Osteoblast (primary cell): Measurements from ENCODE around the gene NCK2. TPM values are rescaled to one million over a fixed set of nuclear protein-coding genes. Genes with fewer than 3 reads are reported as not detected.

Experiments
- DNase-seq: peaks from one replicate; pipeline ENCODE4 v3.0.0; 2011; ENCODE audit warnings: low spot score, mixed read lengths; ENCODE audit not compliant: insufficient read length; ENCODE audit errors: missing footprints
- H2AFZ ChIP-seq: 2 replicates; pipeline ENCODE4 v1.6.0; 2011; ENCODE audit warnings: mild to moderate bottlenecking, low read length
- H3K27ac ChIP-seq: 2 replicates; pipeline ENCODE4 v1.5.1; 2011; ENCODE audit warnings: mild to moderate bottlenecking, low read depth, low read length, moderate library complexity
- H3K27me3 ChIP-seq: 2 replicates; pipeline ENCODE4 v1.6.0; 2012; ENCODE audit warnings: mild to moderate bottlenecking, control low read depth, inconsistent platforms, low read length, moderate library complexity; ENCODE audit not compliant: insufficient read depth
- H3K36me3 ChIP-seq: 2 replicates; pipeline ENCODE4 v1.5.1; 2011; ENCODE audit warnings: mild to moderate bottlenecking, low read length, control low read depth, moderate library complexity; ENCODE audit not compliant: insufficient read depth
- H3K4me1 ChIP-seq: 2 replicates; pipeline ENCODE4 v1.5.1; 2011; ENCODE audit warnings: mild to moderate bottlenecking, low read length, control low read depth, moderate library complexity; ENCODE audit not compliant: insufficient read depth
- H3K4me2 ChIP-seq: 2 replicates; pipeline ENCODE4 v1.6.0; 2011; ENCODE audit warnings: mild to moderate bottlenecking, low read length; ENCODE audit not compliant: insufficient read depth
- H3K4me3 ChIP-seq: fragments of 200-600 bp; sonication (generic); 3 replicates; pipeline ENCODE4 v1.5.1; 2012; ENCODE audit warnings: mild to moderate bottlenecking, low read length, inconsistent platforms; ENCODE audit not compliant: insufficient read depth
- H3K79me2 ChIP-seq: 2 replicates; pipeline ENCODE4 v1.6.0; 2012; ENCODE audit warnings: mild to moderate bottlenecking, low read length, control low read depth, inconsistent platforms; ENCODE audit not compliant: insufficient read depth
- H3K9me3 ChIP-seq: 2 replicates; pipeline ENCODE4 v1.5.1; 2011; ENCODE audit warnings: low read depth, low read length, control low read depth
- H4K20me1 ChIP-seq: 2 replicates; pipeline ENCODE4 v1.6.0; 2012; ENCODE audit warnings: mild to moderate bottlenecking, low read length, control low read depth; ENCODE audit not compliant: insufficient read depth
- total RNA-seq: library from RNA; depleted of rRNA; stranded (reverse); fragments of >200 nt; gene quantifications from 2 replicates; pipeline ENCODE4 v1.2.3, GENCODE V29; 2012
- TF ChIP-seq, protein P1 (sequence below): IDR thresholded peaks from 2 replicates; pipeline ENCODE4 v1.5.1; 2011; ENCODE audit warnings: mild to moderate bottlenecking, low read depth, low read length, moderate library complexity; ENCODE audit errors: extremely low read depth

The NCK2 gene
- total RNA-seq, 1 donor = 28.6 TPM

DNA sequence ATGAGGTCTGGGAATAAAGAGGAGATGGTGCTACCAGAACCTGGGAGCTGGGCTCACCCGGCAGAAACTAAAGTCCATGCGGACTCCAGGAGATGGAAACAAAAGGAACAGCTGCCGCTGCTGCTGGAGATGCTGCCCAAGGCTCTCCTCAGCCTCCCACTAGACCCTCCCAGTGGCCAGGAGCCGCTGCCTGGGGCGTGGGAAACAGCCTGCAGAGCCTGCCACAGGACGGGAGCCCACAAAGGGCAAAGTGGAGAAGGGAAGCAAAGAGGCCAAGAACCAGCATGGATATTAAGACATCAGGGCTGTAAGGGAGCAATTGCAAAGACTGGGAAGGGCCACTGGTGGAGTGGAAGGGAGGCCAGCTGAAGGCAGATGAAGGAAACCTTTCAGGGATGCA is 179.6 kb downstream of the NCK2 start:
- Histone ChIP-seq H2AFZ (no peak overlapping the region), H3K4me1 (no peaks in the 10 kb centered on the region), H3K4me2 (no peak overlapping the region), H3K4me3 (no peak overlapping the region), H3K36me3 (no peaks in the 10 kb centered on the region), H3K79me2 (no peaks in the 10 kb centered on the region), H3K27me3 (peaks cover 4% of the 10 kb centered on the region), H3K27ac (no peak overlapping the region), H3K9me3 (no peaks in the 10 kb centered on the region), H4K20me1 (no peaks in the 10 kb centered on the region)
- TF ChIP-seq, protein P1, sequence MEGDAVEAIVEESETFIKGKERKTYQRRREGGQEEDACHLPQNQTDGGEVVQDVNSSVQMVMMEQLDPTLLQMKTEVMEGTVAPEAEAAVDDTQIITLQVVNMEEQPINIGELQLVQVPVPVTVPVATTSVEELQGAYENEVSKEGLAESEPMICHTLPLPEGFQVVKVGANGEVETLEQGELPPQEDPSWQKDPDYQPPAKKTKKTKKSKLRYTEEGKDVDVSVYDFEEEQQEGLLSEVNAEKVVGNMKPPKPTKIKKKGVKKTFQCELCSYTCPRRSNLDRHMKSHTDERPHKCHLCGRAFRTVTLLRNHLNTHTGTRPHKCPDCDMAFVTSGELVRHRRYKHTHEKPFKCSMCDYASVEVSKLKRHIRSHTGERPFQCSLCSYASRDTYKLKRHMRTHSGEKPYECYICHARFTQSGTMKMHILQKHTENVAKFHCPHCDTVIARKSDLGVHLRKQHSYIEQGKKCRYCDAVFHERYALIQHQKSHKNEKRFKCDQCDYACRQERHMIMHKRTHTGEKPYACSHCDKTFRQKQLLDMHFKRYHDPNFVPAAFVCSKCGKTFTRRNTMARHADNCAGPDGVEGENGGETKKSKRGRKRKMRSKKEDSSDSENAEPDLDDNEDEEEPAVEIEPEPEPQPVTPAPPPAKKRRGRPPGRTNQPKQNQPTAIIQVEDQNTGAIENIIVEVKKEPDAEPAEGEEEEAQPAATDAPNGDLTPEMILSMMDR = no peak
- no peak for DNase-seq

DNA sequence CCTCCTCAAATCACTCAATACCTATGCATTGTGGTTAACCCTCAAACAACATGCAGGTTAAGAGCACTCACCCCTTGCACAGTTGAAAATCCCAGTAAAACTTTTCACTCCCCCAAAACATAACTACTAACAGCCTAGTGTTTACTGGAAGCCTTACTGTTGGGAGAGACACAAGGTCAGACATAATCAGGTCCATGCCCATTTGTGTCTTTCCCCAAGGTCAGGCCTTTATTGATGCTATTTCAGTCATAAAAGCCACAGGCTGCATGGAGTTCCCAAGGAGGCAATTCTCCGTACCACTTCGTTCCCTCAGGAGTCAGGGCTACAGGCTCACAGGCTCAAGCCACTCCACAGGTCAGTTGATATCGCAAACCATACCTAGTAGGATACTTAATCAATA is 180.2 kb downstream of the NCK2 start:
- Histone ChIP-seq H3K4me3 (no peak overlapping the region), H3K79me2 (no peaks in the 10 kb centered on the region), H4K20me1 (no peaks in the 10 kb centered on the region), H3K4me2 (no peak overlapping the region), H3K27me3 (peaks cover under 1% of the 10 kb centered on the region), H2AFZ (no peak overlapping the region), H3K4me1 (no peaks in the 10 kb centered on the region), H3K9me3 (no peaks in the 10 kb centered on the region), H3K27ac (no peak overlapping the region), H3K36me3 (no peaks in the 10 kb centered on the region)
- TF ChIP-seq, protein P1 = no peak
- DNase-seq = no peak

DNA sequence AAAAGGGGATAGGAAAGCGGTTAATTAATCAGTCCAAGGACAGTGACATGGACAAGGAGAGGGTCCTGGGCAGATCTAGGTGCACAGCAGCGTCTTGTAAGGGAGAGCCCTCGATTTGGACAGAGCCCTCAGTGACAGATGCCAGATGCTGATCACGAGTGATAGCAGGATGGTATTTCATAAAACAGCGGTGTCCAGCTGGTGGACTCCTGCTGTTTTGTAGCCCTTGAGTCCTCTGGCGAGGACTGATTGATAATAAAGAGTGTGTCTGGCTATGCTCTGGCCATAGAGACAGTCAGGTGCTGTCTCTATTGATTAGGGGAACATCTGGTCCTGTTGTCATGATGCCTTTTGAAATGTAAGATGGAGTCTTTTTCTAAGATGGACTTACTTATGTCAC is 180.7 kb downstream of the NCK2 start:
- Histone ChIP-seq H3K4me2 (no peak overlapping the region), H3K27ac (no peak overlapping the region), H3K9me3 (no peaks in the 10 kb centered on the region), H4K20me1 (no peaks in the 10 kb centered on the region), H3K27me3 (no peaks in the 10 kb centered on the region), H3K79me2 (no peaks in the 10 kb centered on the region), H3K36me3 (no peaks in the 10 kb centered on the region), H3K4me1 (no peaks in the 10 kb centered on the region), H2AFZ (no peak overlapping the region), H3K4me3 (no peak overlapping the region)
- DNase-seq = no peak
- TF ChIP-seq, protein P1 = no peak

DNA sequence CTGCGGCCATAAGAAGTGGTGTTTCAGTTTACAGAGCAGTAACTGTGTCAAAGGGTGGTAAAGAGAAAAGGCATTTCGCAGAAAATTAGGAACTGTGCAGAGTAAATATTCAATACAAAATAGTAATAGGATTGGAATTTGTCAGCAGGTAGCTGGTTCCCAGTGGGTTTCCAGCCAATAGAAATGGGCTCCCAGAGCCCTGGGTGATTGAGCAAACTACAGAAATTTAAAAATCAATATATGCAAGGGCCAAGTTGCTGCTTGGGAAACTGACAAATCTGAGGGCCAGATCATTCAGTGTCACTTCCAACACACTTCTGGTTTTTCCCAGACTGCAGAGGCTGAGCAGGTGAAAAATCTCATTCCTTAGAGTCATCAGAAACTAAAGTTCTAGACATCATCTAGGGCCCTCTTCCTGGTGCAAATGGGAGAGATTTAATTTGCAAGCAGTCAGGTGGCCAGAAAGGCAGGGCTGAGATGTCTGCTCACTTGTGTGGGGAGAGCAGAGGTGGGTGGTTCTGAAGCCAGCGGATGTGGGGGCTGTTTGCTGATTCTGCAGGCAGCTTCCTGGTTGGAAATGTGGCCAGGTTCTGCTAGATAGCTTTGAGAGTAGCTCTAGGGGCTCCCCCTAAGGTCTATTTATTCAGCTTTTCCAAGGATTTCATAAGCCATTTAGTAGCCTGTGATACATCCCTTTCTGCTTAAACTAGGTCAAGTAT is 182.4 kb downstream of the NCK2 start:
- H4K20me1 ChIP-seq = no peaks in the 10 kb centered on the region
- H3K4me3 ChIP-seq = no peak overlapping the region
- no peak overlapping the region for H3K4me2 ChIP-seq
- TF ChIP-seq, protein P1 = no peak
- no peak overlapping the region for H2AFZ ChIP-seq
- DNase-seq = no peak
- H3K27ac ChIP-seq = no peak overlapping the region
- H3K36me3 ChIP-seq = no peaks in the 10 kb centered on the region
- no peaks in the 10 kb centered on the region for H3K4me1 ChIP-seq
- no peaks in the 10 kb centered on the region for H3K27me3 ChIP-seq
- no peaks in the 10 kb centered on the region for H3K79me2 ChIP-seq
- H3K9me3 ChIP-seq = no peaks in the 10 kb centered on the region
